Vagina (tissue), 2 donors: Measurements from ENCODE around the gene PDE9A.

Source experiments
- POLR2A ChIP-seq, 2 donors: fragments of 450-650 bp; IDR thresholded peaks; one replicate each; pipeline ENCODE4 v1.6.1; 2017; ENCODE audit warnings: antibody characterized with exemption in 2 of 2, mild to moderate bottlenecking in 2 of 2, moderate library complexity in 2 of 2
- TF ChIP-seq, protein P1 (sequence below), 3 experiments: fragments of 450-650 bp in 2 of 3; fragments of 200-600 bp in 1 of 3; sonication (generic) in 1 of 3; IDR thresholded peaks; one replicate each; pipeline ENCODE4 v1.5.1; 2017 to 2019; ENCODE audit warnings: antibody characterized with exemption in 3 of 3, mild to moderate bottlenecking in 2 of 3, moderate library complexity in 2 of 3

DNA sequence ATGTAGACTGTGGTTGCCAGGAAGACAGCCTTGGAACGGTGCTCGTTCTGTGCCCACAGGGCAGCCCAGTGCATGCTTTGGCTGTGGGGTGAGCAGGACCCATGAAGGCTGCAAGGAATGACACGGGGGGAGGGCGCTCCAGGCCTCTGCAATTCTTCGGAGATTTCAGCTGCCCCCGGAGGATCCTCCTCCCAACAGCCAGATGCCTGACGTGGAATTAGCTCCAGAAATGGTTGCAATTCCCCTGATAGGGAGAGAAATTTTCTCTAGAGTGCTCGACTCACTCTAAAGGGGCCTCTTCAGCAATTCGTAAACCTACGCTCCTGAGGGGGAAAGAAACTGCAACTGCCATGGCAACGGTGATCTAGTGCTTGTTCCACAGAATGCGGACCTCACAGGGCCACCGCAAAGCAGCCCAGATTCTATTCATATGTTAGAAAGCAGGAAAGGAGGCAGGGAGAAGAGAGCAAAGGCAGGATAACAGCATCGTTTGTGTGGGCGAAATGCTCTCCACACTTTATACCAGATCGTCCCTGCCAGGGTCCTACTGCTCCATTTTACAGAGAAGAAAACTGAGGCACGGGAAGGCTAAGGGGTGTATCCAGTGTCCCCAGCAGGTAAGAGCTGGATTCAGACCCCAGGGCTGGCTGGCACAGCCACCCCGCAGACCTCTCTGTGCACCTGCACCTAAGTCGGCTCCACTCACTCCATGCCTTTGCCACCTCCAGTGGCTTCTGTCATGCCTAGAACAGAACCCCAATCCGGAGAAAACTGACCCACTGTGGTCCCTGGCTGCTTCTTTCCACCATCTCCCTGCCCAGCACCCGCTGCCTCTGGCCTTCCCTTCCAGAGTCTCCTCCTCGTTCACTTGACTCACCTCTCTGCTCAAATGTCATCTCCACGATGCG is 11.9 kb upstream of the PDE9A start:
- TF ChIP-seq, protein P1, sequence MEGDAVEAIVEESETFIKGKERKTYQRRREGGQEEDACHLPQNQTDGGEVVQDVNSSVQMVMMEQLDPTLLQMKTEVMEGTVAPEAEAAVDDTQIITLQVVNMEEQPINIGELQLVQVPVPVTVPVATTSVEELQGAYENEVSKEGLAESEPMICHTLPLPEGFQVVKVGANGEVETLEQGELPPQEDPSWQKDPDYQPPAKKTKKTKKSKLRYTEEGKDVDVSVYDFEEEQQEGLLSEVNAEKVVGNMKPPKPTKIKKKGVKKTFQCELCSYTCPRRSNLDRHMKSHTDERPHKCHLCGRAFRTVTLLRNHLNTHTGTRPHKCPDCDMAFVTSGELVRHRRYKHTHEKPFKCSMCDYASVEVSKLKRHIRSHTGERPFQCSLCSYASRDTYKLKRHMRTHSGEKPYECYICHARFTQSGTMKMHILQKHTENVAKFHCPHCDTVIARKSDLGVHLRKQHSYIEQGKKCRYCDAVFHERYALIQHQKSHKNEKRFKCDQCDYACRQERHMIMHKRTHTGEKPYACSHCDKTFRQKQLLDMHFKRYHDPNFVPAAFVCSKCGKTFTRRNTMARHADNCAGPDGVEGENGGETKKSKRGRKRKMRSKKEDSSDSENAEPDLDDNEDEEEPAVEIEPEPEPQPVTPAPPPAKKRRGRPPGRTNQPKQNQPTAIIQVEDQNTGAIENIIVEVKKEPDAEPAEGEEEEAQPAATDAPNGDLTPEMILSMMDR (IDR thresholded peaks at IDR 0.05): no peak
- TF ChIP-seq POLR2A (IDR thresholded peaks at IDR 0.05): no peak
